Panc1 (cell line): ENCODE results near the gene SLC38A10. TPM values are rescaled to one million over a fixed set of nuclear protein-coding genes. Genes with fewer than 3 reads are reported as not detected.

Experiments
- ATAC-seq: fragments of 200-7000 bp; cut with Tn5 transposase; 2 replicates; pipeline ENCODE4 v1.9.1; 2020; ENCODE audit warnings: mild to moderate bottlenecking, moderate library complexity
- BruUV-seq: library from RNA; stranded (reverse); fragments of 400-500 nt; replicated peaks from 2 replicates; lab custom pipeline; 2021; lab: Mats Ljungman, UMichigan
- CTCF ChIA-PET: fragments of 300-600 bp; sonication (Branson Sonifier 250); formaldehyde crosslinking; loops from one replicate; lab custom pipeline; 2022; ENCODE audit warnings: antibody characterized with exemption; lab: Charles Lee
- POLR2A ChIA-PET: fragments of 300-600 bp; sonication (Branson Sonifier 250); formaldehyde crosslinking; loops from one replicate; lab custom pipeline; 2022; ENCODE audit warnings: antibody characterized with exemption; lab: Charles Lee
- DNase-seq: peaks from one replicate; pipeline ENCODE4 v3.0.0-alpha.2; 2010; ENCODE audit warnings: low read depth, low spot score
- H3K27ac ChIP-seq: 2 replicates; pipeline ENCODE4 v1.5.1; 2011; ENCODE audit warnings: mild to moderate bottlenecking, low read length, inconsistent platforms
- H3K27me3 ChIP-seq: fragments of 200-500 bp; sonication (Bioruptor generic); 2 replicates; pipeline ENCODE4 v1.6.0; 2014; ENCODE audit warnings: low read length, inconsistent platforms; ENCODE audit not compliant: control insufficient read depth, insufficient read depth
- H3K36me3 ChIP-seq: fragments of 200-500 bp; sonication (Bioruptor generic); 2 replicates; pipeline ENCODE4 v1.5.1; 2014; ENCODE audit warnings: inconsistent platforms, mild to moderate bottlenecking, low read length, moderate library complexity; ENCODE audit not compliant: control insufficient read depth, insufficient read depth
- H3K4me1 ChIP-seq: 2 replicates; pipeline ENCODE4 v1.5.1; 2011; ENCODE audit warnings: inconsistent platforms, mild to moderate bottlenecking, low read length, moderate library complexity; ENCODE audit not compliant: control insufficient read depth, insufficient read depth
- H3K4me3 ChIP-seq, 2 experiments: 2 replicates each; pipeline ENCODE4 v1.5.1; 2011 to 2012; ENCODE audit warnings: low read depth in 2 of 2, low read length in 2 of 2, mild to moderate bottlenecking in 2 of 2, inconsistent platforms in 1 of 2, moderate library complexity in 1 of 2
- H3K9me3 ChIP-seq: fragments of 200-500 bp; sonication (Bioruptor generic); 2 replicates; pipeline ENCODE4 v1.5.1; 2014; ENCODE audit warnings: low read depth, mild to moderate bottlenecking, inconsistent platforms, low read length, moderate library complexity; ENCODE audit not compliant: control insufficient read depth, insufficient read depth
- CTCF ChIP-seq: fragments of 450-650 bp; IDR thresholded peaks from 2 replicates; pipeline ENCODE4 v1.5.1; 2017; ENCODE audit warnings: mild to moderate bottlenecking
- POLR2AphosphoS5 ChIP-seq: IDR thresholded peaks from 2 replicates; pipeline ENCODE4 v1.6.1; 2012; ENCODE audit warnings: mild to moderate bottlenecking, low read depth, low read length, moderate library complexity
- REST ChIP-seq, 2 experiments: IDR thresholded peaks; 2 replicates each; pipeline ENCODE4 v1.6.1; 2011 to 2012; ENCODE audit warnings: low read depth in 2 of 2, control low read depth in 1 of 2, low read length in 1 of 2, mild to moderate bottlenecking in 1 of 2, moderate library complexity in 1 of 2; ENCODE audit not compliant: insufficient read depth in 1 of 2
- SIN3A ChIP-seq: IDR thresholded peaks from 2 replicates; pipeline ENCODE4 v1.6.1; 2012; ENCODE audit warnings: low read depth, mild to moderate bottlenecking, low read length, moderate library complexity, borderline replicate concordance; ENCODE audit not compliant: insufficient read depth
- TCF7L2 ChIP-seq: IDR thresholded peaks from 2 replicates; pipeline ENCODE4 v1.6.1; 2011; ENCODE audit warnings: mild to moderate bottlenecking, low read depth, low read length, inconsistent platforms
- in situ Hi-C: cut with HindIII; loops from 2 replicates; pipeline ENCODE4 v1.10.0; 2016; ENCODE audit warnings: low sequenced_read_pairs, low pct_unique_long_range_greater_than_20kb
- intact Hi-C: fragments of 100-400 bp; cut with micrococcal nuclease; formaldehyde crosslinking; loops from one replicate; pipeline ENCODE4 v1.10.0; 2022; ENCODE audit not compliant: unreplicated experiment
- total RNA-seq: library from RNA; stranded (reverse); gene quantifications from one replicate; pipeline ENCODE4 v1.2.1, GENCODE V29; 2021; ENCODE audit not compliant: unreplicated experiment

Gene SLC38A10
- total RNA-seq, 1 experiment from 2014 or later: 188 TPM

GRCh38 chr17:81229666-81229920, 65.5 kb downstream of the SLC38A10 start:
- CTCF ChIA-PET: interaction anchor here (1.4 kb wide), 1 partner anchor 9 kb away, joined by 4 read pairs; the partner anchor contains the start of genes NDUFAF8 and TEPSIN

GRCh38 chr17:81228834-81229665, 66.1 kb downstream of the SLC38A10 start:
- DNase-seq (no peak), ATAC-seq (no peak)
- intact Hi-C loops: no loop called here
- H3K27ac ChIP-seq: no peak overlapping the region
- POLR2A ChIA-PET: no interaction called here
- no TSS peak for BruUV-seq
- CTCF ChIA-PET: interaction anchor here (0.6 to 0.7 kb wide), 2 partner anchors 176 to 285 kb away, joined by 3 to 5 read pairs; no protein-coding TSS in a partner anchor
- in situ Hi-C loops: no loop called here
- H3K4me3 ChIP-seq: no peak overlapping the region
- TF ChIP-seq SIN3A (no peak), CTCF (no peak), POLR2AphosphoS5 (no peak), REST (IDR thresholded peaks at IDR 0.05; ENCODE audit: insufficient read depth in 1 of 2, low read depth in 2 of 2, low read length in 1 of 2) (no peak), TCF7L2 (no peak)
- H3K27me3 ChIP-seq: no peaks in the 10 kb centered on the region
- no peaks in the 10 kb centered on the region for H3K36me3 ChIP-seq
- no peaks in the 10 kb centered on the region for H3K4me1 ChIP-seq
- H3K9me3 ChIP-seq: no peaks in the 10 kb centered on the region

More at GRCh38 chr17:81229666-81229920, 65.5 kb downstream of the SLC38A10 start:
- intact Hi-C loops: no loop called here
- Histone ChIP-seq H3K36me3 (no peaks in the 10 kb centered on the region), H3K9me3 (no peaks in the 10 kb centered on the region), H3K27ac (no peak overlapping the region), H3K4me3 (no peak overlapping the region), H3K27me3 (no peaks in the 10 kb centered on the region), H3K4me1 (no peaks in the 10 kb centered on the region)
- in situ Hi-C loops: no loop called here
- ATAC-seq (no peak), DNase-seq (no peak)
- BruUV-seq: no TSS peak
- no peak for TF ChIP-seq POLR2AphosphoS5
- no peak for TF ChIP-seq CTCF
- no peak for TF ChIP-seq SIN3A
- no peak for TF ChIP-seq TCF7L2
- TF ChIP-seq REST (IDR thresholded peaks at IDR 0.05; ENCODE audit: insufficient read depth in 1 of 2, low read depth in 2 of 2, low read length in 1 of 2): no peak
- POLR2A ChIA-PET: no interaction called here
